Neural progenitor cell (in vitro differentiated cells): ENCODE data around the gene INSM2. TPM values are rescaled to one million over a fixed set of nuclear protein-coding genes. Genes with fewer than 3 reads are reported as not detected.
A peak's percentile ranks its signal among the peaks of the same experiment; 100 is the strongest.

ENCODE experiments used
- DNase-seq: peaks from one replicate; pipeline ENCODE4 v3.0.0-alpha.2; 2016; ENCODE audit warnings: low spot score
- H2AFZ ChIP-seq: fragments of 200-600 bp; sonication (generic); replicated peaks from 2 replicates; pipeline ENCODE4 v1.6.1; 2016; ENCODE audit warnings: antibody characterized with exemption
- H3F3A ChIP-seq: fragments of 200-600 bp; sonication (generic); 2 replicates; pipeline ENCODE4 v1.6.1; 2016; ENCODE audit warnings: antibody characterized with exemption, low read depth
- H3K27ac ChIP-seq: fragments of 200-600 bp; sonication (generic); 2 replicates; pipeline ENCODE4 v1.5.1; 2016; ENCODE audit warnings: mild to moderate bottlenecking
- H3K27me3 ChIP-seq: fragments of 200-600 bp; sonication (generic); 2 replicates; pipeline ENCODE4 v1.6.1; 2016; ENCODE audit warnings: mild to moderate bottlenecking, moderate library complexity
- H3K36me3 ChIP-seq: fragments of 200-600 bp; sonication (generic); 2 replicates; pipeline ENCODE4 v1.5.1; 2016
- H3K4me1 ChIP-seq: fragments of 200-600 bp; sonication (generic); 2 replicates; pipeline ENCODE4 v1.6.1; 2016; ENCODE audit warnings: mixed run types
- H3K4me2 ChIP-seq: fragments of 200-600 bp; sonication (generic); 2 replicates; pipeline ENCODE4 v1.6.1; 2016
- H3K4me3 ChIP-seq: fragments of 200-600 bp; sonication (generic); 2 replicates; pipeline ENCODE4 v1.5.1; 2016
- H3K79me2 ChIP-seq: fragments of 200-600 bp; sonication (generic); 2 replicates; pipeline ENCODE4 v1.6.1; 2016; ENCODE audit warnings: low read depth
- H3K9ac ChIP-seq: fragments of 200-600 bp; sonication (generic); 2 replicates; pipeline ENCODE4 v1.6.1; 2016
- H3K9me3 ChIP-seq: fragments of 200-600 bp; sonication (generic); 2 replicates; pipeline ENCODE4 v1.5.1; 2016; ENCODE audit warnings: low read depth
- H4K20me1 ChIP-seq: fragments of 200-600 bp; sonication (generic); 2 replicates; pipeline ENCODE4 v1.6.1; 2016; ENCODE audit warnings: low read depth
- H3K27ac Mint-ChIP-seq: 3 replicates; pipeline ENCODE4 v1.8.0; 2021; ENCODE audit warnings: mixed read lengths
- H3K27me3 Mint-ChIP-seq: 2 replicates; pipeline ENCODE4 v1.8.0; 2022; ENCODE audit warnings: low read depth, mild to moderate bottlenecking, inconsistent platforms, moderate library complexity, mixed read lengths; ENCODE audit not compliant: insufficient read depth
- H3K36me3 Mint-ChIP-seq: 3 replicates; pipeline ENCODE4 v1.8.0; 2021; ENCODE audit warnings: mixed read lengths
- H3K4me1 Mint-ChIP-seq: 3 replicates; pipeline ENCODE4 v1.8.0; 2021; ENCODE audit warnings: mixed read lengths
- H3K4me3 Mint-ChIP-seq: 3 replicates; pipeline ENCODE4 v1.8.0; 2021; ENCODE audit warnings: mild to moderate bottlenecking, moderate library complexity, mixed read lengths
- H3K9me3 Mint-ChIP-seq: 3 replicates; pipeline ENCODE4 v1.8.0; 2020; ENCODE audit warnings: mixed read lengths
- CTCF ChIP-seq: fragments of 200-600 bp; sonication (generic); IDR thresholded peaks from 2 replicates; pipeline ENCODE4 v1.5.1; 2017; ENCODE audit warnings: antibody characterized with exemption, mild to moderate bottlenecking
- EZH2 ChIP-seq: fragments of 200-600 bp; sonication (generic); IDR thresholded peaks from 2 replicates; pipeline ENCODE4 v1.6.1; 2017; ENCODE audit warnings: antibody characterized with exemption, mild to moderate bottlenecking, moderate library complexity
- EZH2phosphoT487 ChIP-seq: fragments of 200-600 bp; sonication (generic); IDR thresholded peaks from 2 replicates; pipeline ENCODE4 v1.6.1; 2017; ENCODE audit warnings: antibody characterized with exemption
- total RNA-seq: library from RNA; depleted of rRNA; stranded (reverse); fragments of >200 nt; gene quantifications from 2 replicates; pipeline ENCODE4 v1.2.3, GENCODE V29; 2015; ENCODE audit warnings: low replicate concordance

The INSM2 gene
- total RNA-seq = not detected in 2 replicates

DNA sequence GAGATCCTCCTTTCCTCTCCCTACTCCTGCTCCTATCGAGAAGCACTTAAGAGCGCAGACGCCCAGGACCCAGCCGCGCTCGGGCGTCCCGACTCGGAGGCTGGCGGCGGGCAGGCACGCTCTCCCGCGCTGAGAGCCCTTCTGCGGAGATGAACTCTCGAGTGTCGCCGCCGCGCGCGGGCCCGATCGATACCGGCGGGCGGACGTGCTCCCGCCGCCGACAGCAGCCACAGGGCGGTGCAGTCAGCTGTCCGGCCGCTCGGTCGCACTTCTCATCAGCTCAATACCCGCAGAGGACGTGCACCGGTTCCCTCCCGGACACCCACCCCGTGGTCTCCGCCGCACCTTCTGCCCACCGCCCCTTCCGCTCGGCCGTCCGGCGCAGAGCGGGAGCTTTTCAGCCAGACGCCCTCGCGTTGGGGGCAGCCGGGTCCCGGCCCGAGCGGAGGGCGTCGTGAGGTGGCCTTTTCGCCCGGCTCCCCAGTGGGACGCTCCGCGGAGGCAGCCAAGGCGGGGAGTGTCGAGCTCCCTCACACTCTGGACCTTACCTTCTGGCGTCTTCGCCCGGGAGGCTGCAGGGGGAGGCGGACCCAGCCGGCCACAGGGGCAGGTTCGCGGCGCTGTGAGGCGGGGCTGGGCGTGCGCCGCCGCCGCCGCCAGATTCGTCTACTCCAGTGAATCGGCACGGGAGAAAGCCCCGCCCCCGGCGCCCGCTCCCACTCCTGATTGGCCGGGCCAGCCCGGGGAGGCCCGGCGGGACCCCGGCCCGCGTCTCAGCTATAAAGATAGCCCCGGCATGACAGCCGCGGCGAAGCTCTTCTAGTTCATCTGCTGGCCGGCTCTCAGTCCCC, at the start of gene INSM2:
INSM2 (plus strand) TSS at position 808 of the 851 bp plus-strand sequence. CDS start 89 bp downstream, outside the sequence.
- H3K27ac Mint-ChIP-seq = no peak within 1 kb of the TSS
- Histone ChIP-seq H3K4me1 (peaks cover 5% of the 10 kb centered on the region), H4K20me1 (peaks cover 47% of the 10 kb centered on the region), H2AFZ (peak within 1 kb of the TSS; percentile 87), H3K4me2 (peak within 1 kb of the TSS; percentile 98), H3K4me3 (peak within 1 kb of the TSS; percentile 70), H3F3A (peaks cover 16% of the 10 kb centered on the region), H3K27ac (no peak within 1 kb of the TSS), H3K36me3 (no peaks in the 10 kb centered on the region), H3K27me3 (peaks cover 96% of the 10 kb centered on the region), H3K9ac (no peak within 1 kb of the TSS), H3K79me2 (no peaks in the 10 kb centered on the region), H3K9me3 (no peaks in the 10 kb centered on the region)
- peak; percentile 96 for DNase-seq
- H3K36me3 Mint-ChIP-seq = peaks cover 3% of the 10 kb centered on the region
- peaks cover 12% of the 10 kb centered on the region for H3K4me1 Mint-ChIP-seq
- peak within 1 kb of the TSS; percentile 82 for H3K4me3 Mint-ChIP-seq
- peaks cover 46% of the 10 kb centered on the region for H3K27me3 Mint-ChIP-seq
- H3K9me3 Mint-ChIP-seq = no peaks in the 10 kb centered on the region
- TF ChIP-seq CTCF (no peak), EZH2 (peak; percentile 78), EZH2phosphoT487 (peak; percentile 16)

GRCh38 chr14:35492569-35493014, 41.4 kb upstream of the INSM2 start:
- peaks cover 3% of the 10 kb centered on the region for H3K27me3 Mint-ChIP-seq
- Histone ChIP-seq H3K4me1 (no peaks in the 10 kb centered on the region), H3K36me3 (no peaks in the 10 kb centered on the region), H3F3A (no peaks in the 10 kb centered on the region), H3K4me2 (no peak overlapping the region), H3K79me2 (no peaks in the 10 kb centered on the region), H3K9ac (no peak overlapping the region), H3K4me3 (no peak overlapping the region), H2AFZ (no peak overlapping the region), H4K20me1 (no peaks in the 10 kb centered on the region), H3K27me3 (no peaks in the 10 kb centered on the region), H3K9me3 (no peaks in the 10 kb centered on the region), H3K27ac (no peak overlapping the region)
- no peaks in the 10 kb centered on the region for H3K36me3 Mint-ChIP-seq
- DNase-seq = no peak
- peaks cover 13% of the 10 kb centered on the region for H3K9me3 Mint-ChIP-seq
- no peaks in the 10 kb centered on the region for H3K4me1 Mint-ChIP-seq
- TF ChIP-seq CTCF (no peak), EZH2phosphoT487 (no peak), EZH2 (no peak)
- H3K4me3 Mint-ChIP-seq = no peak overlapping the region
- H3K27ac Mint-ChIP-seq = no peak overlapping the region

DNA sequence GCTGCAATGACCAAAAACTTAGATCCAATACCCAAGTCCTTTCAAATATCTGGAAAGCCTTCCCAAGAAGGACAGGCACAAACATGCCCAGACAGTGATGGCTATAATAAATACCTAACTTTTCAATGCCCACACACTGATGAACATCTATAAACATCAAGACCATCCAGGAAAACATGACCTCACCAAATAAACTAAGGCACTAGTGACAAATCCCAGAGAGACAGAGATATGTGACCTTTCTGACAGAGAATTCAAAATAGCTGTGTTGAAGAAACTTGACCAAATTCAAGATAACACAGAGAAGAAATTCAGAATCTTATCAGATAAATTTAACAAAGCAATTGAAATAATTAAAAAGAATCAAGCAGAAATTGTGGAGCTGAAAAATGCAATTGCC, 38.7 kb upstream of the INSM2 start:
- Histone ChIP-seq H3K36me3 (no peaks in the 10 kb centered on the region), H2AFZ (no peak overlapping the region), H4K20me1 (no peaks in the 10 kb centered on the region), H3K9ac (no peak overlapping the region), H3K4me2 (no peak overlapping the region), H3K4me1 (no peaks in the 10 kb centered on the region), H3K27me3 (no peaks in the 10 kb centered on the region), H3K9me3 (no peaks in the 10 kb centered on the region), H3K27ac (no peak overlapping the region), H3K79me2 (no peaks in the 10 kb centered on the region), H3F3A (no peaks in the 10 kb centered on the region), H3K4me3 (no peak overlapping the region)
- Mint-ChIP-seq H3K4me1 (no peaks in the 10 kb centered on the region), H3K36me3 (no peaks in the 10 kb centered on the region), H3K27ac (no peak overlapping the region), H3K9me3 (peaks cover 9% of the 10 kb centered on the region), H3K4me3 (no peak overlapping the region), H3K27me3 (peaks cover 3% of the 10 kb centered on the region)
- TF ChIP-seq EZH2phosphoT487 (no peak), EZH2 (no peak), CTCF (no peak)
- no peak for DNase-seq
